ENCODE measurements around the gene SIRT2.
A peak's percentile ranks its signal among the peaks of the same experiment; 100 is the strongest.

The SIRT2 gene

GRCh38 chr19:38849147-38849859 lies 50.1 kb downstream of the SIRT2 start (continued):
- TF ChIP-seq ZBTB44 (tag by site-specific recombination; IDR thresholded peaks at IDR 0.05) (peak; percentile 73), WT1 (tag by site-specific recombination; IDR thresholded peaks at IDR 0.05) (peak; percentile 63), ZNF510 (tag by site-specific recombination; IDR thresholded peaks at IDR 0.05; ENCODE audit: insufficient replicate concordance) (no peak), KLF9 (tag by site-specific recombination; IDR thresholded peaks at IDR 0.05; ENCODE audit: low read depth) (peak; percentile 81), PRDM10 (tag by site-specific recombination; IDR thresholded peaks at IDR 0.05) (peak; percentile 17; the same call in 1 of the 2 replicates), ZNF24 (tag by site-specific recombination; IDR thresholded peaks at IDR 0.05) (0 out of 2 replicates have a peak, but pooled peaks have one; percentile 51), ZBTB20 (tag by site-specific recombination; IDR thresholded peaks at IDR 0.05) (0 out of 2 replicates have a peak, but pooled peaks have one; percentile 36), OSR2 (tag by site-specific recombination; IDR thresholded peaks at IDR 0.05) (0 out of 2 replicates have a peak, but pooled peaks have one; percentile 22), ZNF677 (tag by site-specific recombination; IDR thresholded peaks at IDR 0.05) (peak; percentile 78; the same call in 1 of the 2 replicates), ZNF513 (tag by site-specific recombination; IDR thresholded peaks at IDR 0.05) (peak; percentile 39), MZF1 (tag by site-specific recombination; IDR thresholded peaks at IDR 0.05; ENCODE audit: borderline replicate concordance) (peak; percentile 85), ZNF660 (tag by site-specific recombination; IDR thresholded peaks at IDR 0.05) (peak; percentile 74), ZBTB11 (tag by site-specific recombination; conservative IDR thresholded peaks at IDR 0.05; ENCODE audit: low read depth) (peak; percentile 57; the same call in 1 of the 2 replicates), BCL11A (tag by site-specific recombination; IDR thresholded peaks at IDR 0.05; ENCODE audit: low read depth) (no peak), HIC1 (tag by site-specific recombination; IDR thresholded peaks at IDR 0.05) (peak; percentile 58; the same call in 1 of the 2 replicates), ZSCAN18 (tag by site-specific recombination; IDR thresholded peaks at IDR 0.05) (no peak; the same call in 1 of the 2 replicates), PATZ1 (tag by site-specific recombination; IDR thresholded peaks at IDR 0.05) (peak; percentile 87), ZNF48 (tag by site-specific recombination; IDR thresholded peaks at IDR 0.05) (no peak)
